Testis (tissue), 2 donors: ENCODE data around the gene MPPED1.

Source experiments
- POLR2A ChIP-seq: fragments of 450-650 bp; IDR thresholded peaks from one replicate; pipeline ENCODE4 v1.6.1; 2017; ENCODE audit warnings: antibody characterized with exemption, mild to moderate bottlenecking, moderate library complexity
- TF ChIP-seq, protein P1 (sequence below), 3 experiments: fragments of 450-650 bp in 2 of 3; fragments of 200-600 bp in 1 of 3; sonication (generic) in 1 of 3; IDR thresholded peaks; one replicate each; pipeline ENCODE4 v1.5.1; 2016 to 2019; ENCODE audit warnings: antibody characterized with exemption in 3 of 3, mild to moderate bottlenecking in 2 of 3, moderate library complexity in 1 of 3

DNA sequence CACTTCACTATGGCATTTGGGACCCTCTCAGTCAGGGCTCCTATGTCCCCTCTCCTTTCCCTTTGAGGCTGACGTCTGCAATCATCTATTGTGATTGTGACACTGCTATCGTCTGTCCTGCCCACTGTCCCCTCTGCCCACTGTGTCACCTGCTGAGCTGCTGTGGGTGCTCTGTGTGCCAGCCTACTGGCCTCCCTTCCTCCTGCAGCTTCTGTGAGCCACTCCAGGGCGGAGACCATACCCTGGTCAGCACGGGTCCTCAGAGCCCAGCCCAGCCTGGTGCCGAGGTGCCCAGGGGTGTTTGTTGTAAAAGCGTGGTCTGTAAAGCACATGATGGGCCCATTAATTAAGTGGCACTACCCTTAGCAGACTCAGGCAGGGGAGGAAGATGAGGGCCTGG, 29.4 kb downstream of the MPPED1 start:
- TF ChIP-seq, protein P1, sequence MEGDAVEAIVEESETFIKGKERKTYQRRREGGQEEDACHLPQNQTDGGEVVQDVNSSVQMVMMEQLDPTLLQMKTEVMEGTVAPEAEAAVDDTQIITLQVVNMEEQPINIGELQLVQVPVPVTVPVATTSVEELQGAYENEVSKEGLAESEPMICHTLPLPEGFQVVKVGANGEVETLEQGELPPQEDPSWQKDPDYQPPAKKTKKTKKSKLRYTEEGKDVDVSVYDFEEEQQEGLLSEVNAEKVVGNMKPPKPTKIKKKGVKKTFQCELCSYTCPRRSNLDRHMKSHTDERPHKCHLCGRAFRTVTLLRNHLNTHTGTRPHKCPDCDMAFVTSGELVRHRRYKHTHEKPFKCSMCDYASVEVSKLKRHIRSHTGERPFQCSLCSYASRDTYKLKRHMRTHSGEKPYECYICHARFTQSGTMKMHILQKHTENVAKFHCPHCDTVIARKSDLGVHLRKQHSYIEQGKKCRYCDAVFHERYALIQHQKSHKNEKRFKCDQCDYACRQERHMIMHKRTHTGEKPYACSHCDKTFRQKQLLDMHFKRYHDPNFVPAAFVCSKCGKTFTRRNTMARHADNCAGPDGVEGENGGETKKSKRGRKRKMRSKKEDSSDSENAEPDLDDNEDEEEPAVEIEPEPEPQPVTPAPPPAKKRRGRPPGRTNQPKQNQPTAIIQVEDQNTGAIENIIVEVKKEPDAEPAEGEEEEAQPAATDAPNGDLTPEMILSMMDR (IDR thresholded peaks at IDR 0.05) = no peak
- no peak for TF ChIP-seq POLR2A
